Stimulated activated CD4-positive, alpha-beta T cell treated with anti-CD3 and anti-CD28 coated beads, Interleukin-12 subunit alpha, Interleukin-12 subunit beta, amount 100 ng/mL, for 4 hours (primary cell): Measurements from ENCODE around the gene KLHL13.
"Not testable (repeated sequence)": the region's sequence is repeated elsewhere in the genome, so short reads cannot be mapped to it uniquely, and the experiment has no call there.

Source experiments
- DNase-seq: peaks from one replicate; pipeline ENCODE4 v3.0.0-alpha.2; 2020

Gene KLHL13

GRCh38 chrX:117985241-117985640 lies 131.4 kb downstream of the KLHL13 start:
- DNase-seq: no peak

- DNase-seq: no peak
These were observed 133.8 kb downstream of the KLHL13 start for GRCh38 chrX:117982694-117983392.

- DNase-seq: no peak
These were observed 138.2 kb downstream of the KLHL13 start for GRCh38 chrX:117978402-117978801.

- DNase-seq: no peak
These were observed 139.1 kb downstream of the KLHL13 start for GRCh38 chrX:117977526-117977925.

GRCh38 chrX:117973110-117973807 lies 143.4 kb downstream of the KLHL13 start:
- DNase-seq: no peak

GRCh38 chrX:117972711-117973109 lies 143.9 kb downstream of the KLHL13 start:
- DNase-seq: no peak

DNA sequence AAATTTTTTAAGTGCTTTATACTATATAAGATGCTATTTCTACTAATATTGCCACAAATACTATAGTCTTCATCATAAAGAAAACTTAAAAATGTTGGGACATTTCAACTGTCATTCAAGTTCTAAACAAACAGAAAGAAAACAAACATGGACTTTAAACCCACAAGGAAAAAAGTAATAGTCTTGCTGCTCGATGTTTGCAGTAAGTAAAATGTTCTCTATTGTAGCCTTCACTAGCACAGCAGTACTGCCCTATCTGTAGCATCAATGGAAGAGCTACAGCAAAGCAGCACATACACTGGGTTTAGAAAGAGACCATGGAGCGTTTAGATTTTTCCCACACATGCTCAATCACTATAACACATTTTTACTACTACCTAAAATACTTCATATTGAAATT lies 146.8 kb downstream of the KLHL13 start:
- no peak for DNase-seq

- no peak for DNase-seq
These were observed 147.3 kb downstream of the KLHL13 start for GRCh38 chrX:117969328-117969727.

GRCh38 chrX:117959045-117959444 lies 157.6 kb downstream of the KLHL13 start:
- DNase-seq: no peak

- DNase-seq: no peak
These were observed 159.5 kb downstream of the KLHL13 start for GRCh38 chrX:117957128-117957527.

- DNase-seq: not testable (repeated sequence)
These were observed 177.3 kb downstream of the KLHL13 start for GRCh38 chrX:117939296-117939695.

DNA sequence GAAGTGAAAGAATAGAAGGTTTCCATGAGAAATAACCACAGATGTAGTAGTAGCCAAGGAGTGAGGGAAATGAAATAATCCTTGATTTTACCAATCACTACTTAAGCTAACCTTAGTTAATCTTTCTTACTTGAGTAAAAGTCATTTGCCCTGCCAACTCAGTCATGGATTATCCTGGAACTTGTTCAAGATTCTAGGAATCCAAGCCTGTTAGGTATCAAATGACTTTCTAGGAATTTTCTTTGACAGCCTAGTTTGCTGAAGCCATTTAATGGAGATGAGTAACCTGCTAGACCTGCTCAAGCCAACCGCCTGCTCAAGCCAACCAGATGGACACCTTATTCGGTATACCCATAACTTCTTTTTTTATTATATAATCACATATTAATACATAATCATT lies 180.5 kb downstream of the KLHL13 start:
- DNase-seq: no peak

GRCh38 chrX:117930116-117930515 lies 186.5 kb downstream of the KLHL13 start:
- not testable (repeated sequence) for DNase-seq

GRCh38 chrX:117919755-117920154 lies 196.9 kb downstream of the KLHL13 start:
- no peak for DNase-seq

- DNase-seq: no peak
These were observed 206.4 kb downstream of the KLHL13 start for GRCh38 chrX:117910216-117910615.

- no peak for DNase-seq
These were observed 218.4 kb downstream of the KLHL13 start for GRCh38 chrX:117898226-117898625.

DNA sequence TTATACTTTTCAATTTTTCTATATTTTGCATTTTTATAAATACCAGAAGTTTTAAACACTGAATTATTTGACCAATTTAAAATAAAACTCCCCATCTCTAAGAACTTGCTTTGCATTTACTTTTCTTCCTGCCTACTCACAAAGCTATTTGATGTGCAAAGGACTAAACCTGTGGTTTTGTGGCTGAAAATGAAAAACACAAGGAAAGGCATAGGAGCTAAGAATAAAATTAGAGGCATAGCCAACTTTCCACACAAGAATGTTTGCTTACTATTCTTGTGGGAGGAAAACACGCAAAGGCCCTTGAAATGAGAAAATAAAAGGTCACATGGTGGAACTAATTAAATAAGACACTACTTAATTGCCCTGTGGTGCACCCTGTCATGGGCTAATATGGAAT lies 221.2 kb downstream of the KLHL13 start:
- no peak for DNase-seq

- DNase-seq: no peak
These were observed 224.1 kb downstream of the KLHL13 start for GRCh38 chrX:117892469-117892868.

- no peak for DNase-seq
These were observed 244.8 kb downstream of the KLHL13 start for GRCh38 chrX:117871796-117872195.

DNA sequence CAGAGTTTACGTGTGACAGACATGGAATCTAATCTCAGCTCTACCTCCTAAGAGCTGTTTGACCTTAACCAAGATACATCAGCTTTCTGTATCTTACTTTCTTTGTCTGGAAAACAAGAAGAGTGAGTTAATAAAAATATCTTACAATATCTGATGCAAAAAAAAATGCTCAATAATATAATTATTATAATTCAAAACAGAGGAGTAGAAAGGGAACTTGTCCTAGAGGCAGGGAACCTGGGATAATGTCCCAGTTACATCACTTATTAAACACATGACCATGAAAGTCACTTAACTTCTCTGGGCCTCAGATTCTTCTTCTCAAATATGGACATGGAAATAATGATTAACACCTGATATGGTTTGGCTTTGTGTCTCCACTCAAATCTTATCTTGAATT lies 256.1 kb downstream of the KLHL13 start:
- no peak for DNase-seq

DNA sequence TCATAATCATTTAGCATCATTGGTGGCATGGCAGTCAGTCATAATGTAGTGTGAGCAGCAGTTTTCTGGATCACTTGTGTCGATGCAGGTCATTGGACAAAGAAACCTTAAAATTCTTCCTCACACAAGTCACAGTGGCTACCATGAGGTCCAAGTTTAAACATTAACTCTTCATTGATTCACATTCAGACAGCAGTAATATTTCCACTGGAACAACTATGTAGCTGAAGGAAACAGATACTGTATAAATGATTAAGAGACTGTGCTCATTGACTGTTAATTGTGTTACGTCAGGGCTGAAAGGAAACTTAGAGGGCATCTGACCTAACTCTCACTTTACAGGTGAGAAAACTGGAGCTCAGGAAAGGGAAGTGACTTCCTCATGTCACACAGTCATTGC lies 261.8 kb downstream of the KLHL13 start:
- no peak for DNase-seq

DNA sequence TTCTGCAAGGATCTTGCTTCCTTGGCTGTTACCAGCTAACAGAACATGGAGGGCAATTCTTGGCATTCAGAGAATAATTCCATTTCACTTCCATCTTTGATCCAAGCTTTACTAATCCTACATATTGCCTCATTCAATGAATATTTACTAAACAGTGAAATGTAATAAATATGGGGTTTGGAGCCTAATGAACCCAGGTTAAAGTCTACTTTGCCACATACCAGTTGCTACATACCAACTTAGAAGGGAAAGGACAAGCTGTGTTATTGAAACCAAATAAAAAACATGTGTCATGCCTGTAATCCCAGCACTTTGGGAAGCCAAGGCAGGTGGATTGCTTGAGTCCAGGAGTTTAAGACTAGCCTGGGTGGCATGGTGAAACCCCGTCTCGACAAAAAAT lies 265.6 kb downstream of the KLHL13 start:
- DNase-seq: no peak
